SH-SY5Y (cell line): ENCODE measurements around the gene FMN2.

ENCODE experiments used
- GATA2 ChIP-seq: IDR thresholded peaks from 2 replicates; pipeline ENCODE4 v1.6.1; 2011; ENCODE audit warnings: mild to moderate bottlenecking, low read depth, low read length
- GATA3 ChIP-seq: IDR thresholded peaks from 2 replicates; pipeline ENCODE4 v1.6.1; 2011; ENCODE audit warnings: low read depth, mild to moderate bottlenecking, low read length, moderate library complexity

FMN2 gene

DNA sequence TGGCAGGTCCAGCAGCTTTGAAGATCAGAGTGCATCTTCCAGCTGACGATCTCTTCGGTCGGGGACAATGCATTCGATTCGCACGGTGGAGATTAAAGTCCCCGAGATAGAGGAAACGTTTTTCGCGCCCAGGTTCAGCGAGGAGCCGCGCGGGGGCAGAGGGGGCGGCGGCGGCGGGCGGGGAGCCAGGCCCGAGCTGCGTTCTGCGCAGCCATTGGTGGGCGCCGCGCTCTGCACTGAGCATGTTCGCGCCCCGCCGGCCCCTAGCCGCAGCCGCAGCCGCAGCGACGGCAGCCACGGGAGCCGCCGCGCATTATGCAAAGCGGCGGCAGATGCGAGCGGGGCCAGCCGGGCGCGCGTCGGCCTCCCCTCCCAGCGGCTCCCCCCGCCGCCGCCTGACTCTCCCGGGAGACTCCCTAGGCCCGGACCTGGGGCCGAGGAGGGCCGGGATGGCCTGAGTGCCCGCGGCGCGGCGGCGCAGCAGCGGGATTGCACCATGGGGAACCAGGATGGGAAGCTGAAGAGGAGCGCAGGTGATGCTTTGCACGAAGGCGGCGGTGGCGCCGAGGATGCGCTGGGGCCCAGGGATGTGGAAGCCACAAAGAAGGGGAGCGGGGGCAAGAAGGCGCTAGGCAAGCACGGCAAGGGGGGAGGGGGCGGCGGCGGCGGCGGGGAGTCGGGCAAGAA is at the start of gene FMN2:
TSS of gene FMN2 (plus strand) at position 270 of the 687 bp plus-strand sequence. CDS start at position 497, 227 bp downstream.
- TF ChIP-seq GATA3 (no peak), GATA2 (no peak)

DNA sequence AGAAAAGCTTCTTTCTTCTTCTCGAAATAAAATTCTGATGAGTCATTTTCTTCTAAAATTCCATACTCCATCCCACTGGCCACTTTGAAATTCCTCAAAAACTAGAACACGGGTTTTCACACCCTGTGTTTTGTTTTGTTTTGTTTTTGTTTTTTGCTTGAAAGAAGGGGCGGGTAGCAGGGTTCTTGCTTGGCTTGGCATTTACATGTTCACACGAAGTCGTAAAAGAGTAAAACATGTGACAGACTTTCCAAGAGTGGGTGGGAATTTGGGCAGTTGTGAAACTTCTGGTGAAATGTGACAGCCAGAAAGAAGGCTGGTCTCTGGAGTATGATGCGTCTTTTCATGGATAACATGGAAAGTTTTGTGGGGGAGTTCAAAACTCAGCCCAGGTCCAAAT is 47.1 kb upstream of the FMN2 start:
- TF ChIP-seq GATA2 (no peak), GATA3 (no peak)

DNA sequence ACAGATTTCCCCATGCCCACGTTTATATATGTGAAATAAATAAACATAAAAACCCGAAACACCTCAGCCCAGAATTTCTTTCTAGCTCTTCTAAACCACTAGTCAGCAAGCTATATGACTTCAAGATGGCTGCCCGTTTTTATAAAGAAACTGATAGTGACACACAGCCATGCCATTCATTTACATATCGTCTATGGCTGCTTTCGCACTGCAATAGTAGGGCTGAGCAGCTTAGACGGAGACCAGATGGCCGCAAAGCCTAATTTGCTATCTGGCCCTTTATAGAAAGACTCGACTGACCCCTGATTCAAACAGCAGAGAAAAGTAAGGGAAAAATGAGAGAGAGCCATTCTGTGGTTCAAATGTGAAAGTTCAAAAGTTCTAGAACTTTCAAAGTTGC is 45.7 kb upstream of the FMN2 start:
- TF ChIP-seq GATA3 = no peak
- no peak for TF ChIP-seq GATA2

DNA sequence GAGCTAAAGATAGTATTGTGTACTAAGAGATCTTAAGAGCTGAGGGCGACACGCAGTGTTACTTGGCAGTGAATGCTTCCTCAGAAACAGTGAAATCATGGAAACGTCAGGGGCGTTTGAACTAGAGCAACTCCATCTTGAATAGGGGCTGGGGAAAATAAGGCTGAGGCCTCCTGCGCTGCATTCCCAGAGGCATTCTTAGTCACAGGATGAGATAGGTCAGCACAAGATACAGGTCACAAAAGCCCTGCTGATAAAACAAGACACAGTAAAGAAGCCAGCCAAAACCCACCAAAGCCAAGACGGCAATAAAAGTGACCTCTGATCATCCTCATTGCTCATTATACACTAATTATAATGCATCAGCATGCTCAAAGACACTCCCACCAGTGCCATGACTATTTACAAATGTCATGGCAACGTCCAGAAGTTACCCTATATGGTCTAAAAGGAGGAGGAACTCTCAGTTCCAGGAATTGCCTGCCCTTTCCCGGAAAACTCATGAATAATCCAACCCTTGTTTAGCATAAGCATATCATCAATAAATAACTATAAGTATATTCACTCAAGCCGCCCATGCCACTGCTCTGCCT is 37.5 kb upstream of the FMN2 start:
- TF ChIP-seq GATA2 (no peak), GATA3 (no peak)

DNA sequence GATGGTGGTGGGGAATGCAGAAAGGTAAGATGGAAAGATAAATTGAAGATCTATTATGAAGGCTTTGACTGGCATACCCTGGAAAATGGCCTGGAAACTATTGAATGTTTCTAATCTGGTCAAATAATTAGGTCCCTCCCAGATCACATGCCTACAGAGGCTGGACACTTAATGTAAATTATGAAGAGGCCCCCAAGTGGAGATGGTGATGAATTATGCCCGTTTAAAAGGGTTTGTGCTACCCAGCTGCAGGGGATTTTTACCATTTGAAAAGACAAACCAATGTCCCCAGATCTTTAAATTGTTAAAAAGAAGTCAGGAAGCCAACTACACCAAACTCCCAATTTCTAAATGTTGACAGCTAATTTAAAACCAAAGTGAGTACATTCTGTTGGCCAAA is 35.7 kb upstream of the FMN2 start:
- TF ChIP-seq GATA2 (no peak), GATA3 (no peak)

DNA sequence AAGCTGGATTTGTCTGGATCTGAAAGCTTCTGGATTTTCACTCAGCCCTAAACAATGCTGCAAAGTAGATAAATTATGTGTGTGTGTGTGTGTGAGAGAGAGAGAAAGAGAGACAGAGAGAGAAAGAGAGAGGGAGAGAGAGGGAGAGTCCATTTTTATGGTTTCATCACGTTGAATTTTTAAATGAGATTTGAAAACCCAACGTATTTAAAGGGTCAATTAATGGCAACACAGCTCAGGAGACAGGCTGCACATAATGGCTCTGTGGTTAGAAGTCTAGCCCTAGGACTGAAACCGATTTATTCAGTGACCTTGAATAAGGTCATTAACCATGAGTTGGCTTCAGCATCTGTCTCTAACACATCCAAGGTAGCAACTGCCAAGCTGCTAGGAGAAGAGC is 35.3 kb upstream of the FMN2 start:
- no peak for TF ChIP-seq GATA2
- TF ChIP-seq GATA3 = no peak

DNA sequence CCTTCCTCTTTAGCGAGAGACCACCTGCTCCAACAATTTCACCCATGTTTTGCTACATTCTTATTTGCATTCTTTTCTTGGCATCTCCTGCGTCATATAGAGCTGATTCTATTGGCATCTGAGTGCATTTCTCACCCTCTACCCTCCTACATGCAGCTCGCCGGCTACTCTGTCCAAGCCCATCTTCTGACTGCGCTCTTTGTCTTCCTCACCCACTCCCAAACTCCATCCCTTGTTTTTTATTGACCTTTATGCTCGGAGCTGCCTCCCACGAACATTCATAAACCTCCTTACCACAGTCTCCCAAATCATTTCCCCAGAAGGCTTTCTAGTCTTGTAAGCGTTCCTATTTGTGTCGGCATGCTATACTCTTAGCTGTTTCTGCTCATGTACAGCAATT is 33.6 kb upstream of the FMN2 start:
- TF ChIP-seq GATA2 (no peak), GATA3 (no peak)

DNA sequence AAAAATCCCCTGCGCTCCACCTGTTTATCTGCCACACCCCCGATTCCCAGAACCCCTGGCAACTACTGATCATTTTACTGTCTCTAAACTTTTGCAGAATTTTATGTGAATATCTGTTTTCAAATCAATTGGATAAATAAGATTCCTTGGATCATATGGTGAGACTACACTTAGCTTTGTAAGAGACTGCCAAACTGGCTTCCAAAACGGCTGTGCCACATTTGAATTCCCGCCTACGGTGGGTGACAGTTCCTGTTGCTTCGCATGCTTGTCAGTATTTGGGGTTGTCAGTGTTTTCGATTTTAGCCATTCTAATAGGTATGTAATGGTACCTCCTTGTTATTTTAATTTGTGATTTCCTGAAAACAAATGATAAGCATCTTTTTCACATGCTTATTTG is 22.7 kb upstream of the FMN2 start:
- TF ChIP-seq GATA3 (no peak), GATA2 (no peak)

DNA sequence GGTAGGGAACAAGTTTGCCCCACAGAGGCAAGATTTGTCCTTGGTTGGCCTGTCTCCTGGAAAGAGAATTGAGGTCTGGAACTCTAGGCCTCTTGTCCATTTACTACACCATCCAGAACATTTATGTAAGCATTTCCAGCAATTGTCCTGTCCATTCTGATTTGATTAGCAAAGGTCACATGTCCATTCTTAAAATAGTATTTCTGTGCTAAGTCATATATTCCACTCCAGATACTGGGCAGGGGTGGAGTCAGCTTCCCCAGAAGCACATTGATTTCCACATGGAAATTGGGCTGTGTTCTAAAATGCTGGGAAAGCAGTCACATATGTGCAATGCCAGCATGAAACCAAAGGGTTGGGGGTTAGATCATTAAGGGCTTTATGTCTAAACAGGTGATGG is 21.5 kb upstream of the FMN2 start:
- TF ChIP-seq GATA3 = no peak
- no peak for TF ChIP-seq GATA2

DNA sequence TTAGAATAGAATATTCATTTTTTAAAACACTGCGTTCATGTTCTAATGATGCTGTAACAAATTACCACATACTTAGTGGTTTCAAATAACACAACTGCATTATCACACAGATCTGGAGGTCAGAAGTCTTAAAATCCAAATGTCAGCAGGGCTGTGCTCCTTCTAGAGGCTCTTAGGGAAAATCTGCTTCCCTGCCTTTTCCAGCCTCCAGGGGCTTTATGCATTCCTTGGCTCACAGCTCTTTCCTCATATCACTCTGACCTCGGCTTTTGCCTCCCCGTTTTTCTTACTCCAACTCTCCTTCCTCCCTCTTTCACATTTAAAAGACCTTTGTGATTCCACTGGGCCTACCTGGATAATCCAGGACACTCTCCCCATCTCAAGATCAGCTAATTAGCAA is 18.6 kb upstream of the FMN2 start:
- TF ChIP-seq GATA2 (no peak), GATA3 (no peak)

DNA sequence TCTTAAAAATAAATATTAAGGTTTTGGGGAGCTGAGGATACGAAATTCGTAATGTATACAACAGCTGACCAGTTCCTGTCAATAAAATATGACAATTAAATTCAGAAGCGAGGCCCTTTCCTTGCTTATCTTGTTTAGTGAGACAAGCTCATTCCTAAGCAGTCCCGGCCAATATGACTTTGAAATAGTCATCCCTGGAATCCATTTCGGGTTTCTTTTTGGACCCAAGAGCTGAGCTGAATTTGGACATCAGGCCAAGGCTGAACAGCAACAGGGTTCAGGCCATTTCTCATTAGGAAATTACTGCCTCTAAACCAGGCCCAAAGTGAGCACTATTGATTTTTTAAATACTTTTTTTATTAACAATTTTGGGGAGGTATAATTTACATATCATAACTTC is 17.3 kb upstream of the FMN2 start:
- no peak for TF ChIP-seq GATA2
- TF ChIP-seq GATA3 = no peak

DNA sequence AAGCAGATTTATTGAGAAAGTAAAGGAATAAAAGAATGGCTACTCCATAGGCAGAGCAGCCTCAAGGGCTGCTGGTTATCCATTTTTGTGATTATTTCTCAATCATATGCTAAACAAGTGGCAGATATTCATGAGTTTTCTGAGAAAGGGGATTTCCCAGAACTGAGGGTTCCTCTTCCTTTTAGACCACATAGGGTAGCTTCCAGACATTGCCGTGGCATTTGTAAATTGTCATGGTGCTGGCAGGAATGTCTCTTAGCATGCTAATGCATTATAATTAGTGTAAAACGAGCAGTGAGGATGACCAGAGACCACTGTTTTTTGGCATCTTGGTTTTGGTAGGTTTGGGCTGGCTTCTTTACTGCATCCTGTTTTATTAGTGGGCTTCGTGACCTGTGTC is 16.8 kb upstream of the FMN2 start:
- no peak for TF ChIP-seq GATA2
- TF ChIP-seq GATA3 = no peak

DNA sequence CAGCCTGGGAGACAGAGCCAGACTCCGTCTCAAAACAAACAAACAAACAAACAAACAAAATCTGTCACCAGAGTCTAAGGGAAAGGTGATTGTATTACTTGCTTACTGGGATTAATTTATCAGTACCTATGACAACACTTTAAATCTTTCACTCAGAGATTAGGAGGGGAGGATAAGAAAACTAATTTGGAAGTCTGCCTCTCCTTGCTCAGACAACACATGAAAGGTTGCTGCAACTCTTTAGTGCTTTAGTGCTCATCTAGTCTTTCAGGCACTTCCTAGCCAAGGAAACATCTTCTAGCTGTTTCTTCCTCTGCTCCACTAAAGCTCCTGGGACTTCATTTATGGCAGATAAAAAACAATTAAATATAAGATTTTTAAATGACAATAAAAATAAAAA is 7.3 kb upstream of the FMN2 start:
- TF ChIP-seq GATA2 (no peak), GATA3 (no peak)

DNA sequence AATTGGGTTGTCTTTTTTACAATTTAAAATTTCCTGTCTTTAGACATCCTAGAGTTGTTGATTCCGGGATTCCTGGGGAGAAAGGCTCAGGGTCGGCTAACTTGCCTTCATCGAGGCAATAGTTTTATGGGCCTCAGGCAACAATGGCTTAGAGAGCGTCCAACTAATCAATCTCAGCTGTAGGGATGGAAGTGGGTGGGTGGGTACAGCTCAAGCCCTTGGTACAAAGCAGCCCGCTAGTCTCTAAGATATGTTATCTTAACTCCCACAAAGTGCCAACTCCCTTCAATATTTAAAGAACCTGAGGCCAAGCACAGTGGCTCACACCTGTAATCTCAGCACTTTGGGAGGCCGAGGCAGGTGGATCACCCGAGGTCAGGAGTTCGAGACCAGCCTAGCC is 6.9 kb upstream of the FMN2 start:
- TF ChIP-seq GATA3 = no peak
- no peak for TF ChIP-seq GATA2

DNA sequence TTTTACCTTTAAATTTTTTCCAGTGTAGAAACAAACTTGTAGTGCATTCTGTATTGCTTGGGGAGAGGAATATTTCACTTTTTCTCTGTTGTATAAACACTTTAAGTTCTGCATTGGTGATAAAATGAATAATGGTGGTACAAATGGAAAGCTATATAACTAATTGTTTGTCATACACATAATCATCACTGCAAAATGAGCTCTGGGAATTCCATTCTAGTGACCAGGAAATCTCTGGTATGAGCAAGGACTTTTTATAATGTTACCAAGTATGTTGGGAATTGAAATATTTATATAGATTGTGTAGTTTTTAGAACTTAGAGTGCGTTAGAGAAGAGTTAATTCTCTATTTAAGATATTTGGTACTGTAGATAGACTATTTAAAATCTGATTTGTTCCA is 5.0 kb upstream of the FMN2 start:
- no peak for TF ChIP-seq GATA3
- no peak for TF ChIP-seq GATA2

DNA sequence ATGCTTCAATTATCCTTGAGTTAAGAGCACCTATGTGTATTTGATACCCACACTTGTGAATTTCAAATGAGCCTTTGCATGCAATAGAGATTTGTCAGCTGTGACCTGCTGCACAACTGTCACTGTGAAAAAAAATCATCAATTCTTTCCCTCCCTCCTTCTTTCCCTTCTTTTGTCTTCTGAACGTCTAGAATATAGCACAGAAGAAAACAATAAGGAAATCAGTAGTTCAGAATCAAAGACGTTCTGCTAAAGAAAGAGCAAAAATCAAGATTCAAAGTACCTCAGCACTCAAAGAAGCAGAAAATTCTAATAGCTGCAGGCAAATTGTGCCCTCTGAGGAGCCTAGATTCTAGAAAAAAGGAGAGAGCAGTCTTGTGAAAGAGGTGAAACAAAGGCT is 1.7 kb upstream of the FMN2 start:
- TF ChIP-seq GATA3 (no peak), GATA2 (no peak)
